ENCODE measurements around the gene SALL1.

SALL1 gene

DNA sequence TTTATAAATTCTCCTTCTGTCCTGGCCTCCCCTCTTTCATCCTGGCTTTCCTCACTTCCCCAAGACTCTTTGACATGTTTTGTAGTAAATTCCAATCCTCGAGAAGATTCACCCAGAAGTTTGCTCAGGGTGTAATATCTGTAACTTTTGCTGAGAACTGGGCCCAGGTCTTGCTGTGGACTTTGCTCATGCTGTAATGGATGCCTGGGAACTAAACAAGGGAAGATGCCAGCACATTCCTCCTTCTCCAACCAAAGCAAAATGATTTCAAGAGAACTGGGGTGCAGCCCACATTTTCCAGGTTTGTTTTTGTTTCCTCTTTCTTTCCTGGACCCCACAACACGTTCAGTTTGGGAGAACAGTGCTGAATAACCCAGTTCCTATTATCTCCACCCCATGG, 6.6 kb upstream of the SALL1 start:
- no peaks in the 10 kb centered on the region for H3K36me3 ChIP-seq
- H3K4me3 ChIP-seq (ENCODE audit: low read depth, low read length): no peak overlapping the region
- peak overlapping the region; percentile 98 for H3K27ac ChIP-seq
- TF ChIP-seq, protein P1, sequence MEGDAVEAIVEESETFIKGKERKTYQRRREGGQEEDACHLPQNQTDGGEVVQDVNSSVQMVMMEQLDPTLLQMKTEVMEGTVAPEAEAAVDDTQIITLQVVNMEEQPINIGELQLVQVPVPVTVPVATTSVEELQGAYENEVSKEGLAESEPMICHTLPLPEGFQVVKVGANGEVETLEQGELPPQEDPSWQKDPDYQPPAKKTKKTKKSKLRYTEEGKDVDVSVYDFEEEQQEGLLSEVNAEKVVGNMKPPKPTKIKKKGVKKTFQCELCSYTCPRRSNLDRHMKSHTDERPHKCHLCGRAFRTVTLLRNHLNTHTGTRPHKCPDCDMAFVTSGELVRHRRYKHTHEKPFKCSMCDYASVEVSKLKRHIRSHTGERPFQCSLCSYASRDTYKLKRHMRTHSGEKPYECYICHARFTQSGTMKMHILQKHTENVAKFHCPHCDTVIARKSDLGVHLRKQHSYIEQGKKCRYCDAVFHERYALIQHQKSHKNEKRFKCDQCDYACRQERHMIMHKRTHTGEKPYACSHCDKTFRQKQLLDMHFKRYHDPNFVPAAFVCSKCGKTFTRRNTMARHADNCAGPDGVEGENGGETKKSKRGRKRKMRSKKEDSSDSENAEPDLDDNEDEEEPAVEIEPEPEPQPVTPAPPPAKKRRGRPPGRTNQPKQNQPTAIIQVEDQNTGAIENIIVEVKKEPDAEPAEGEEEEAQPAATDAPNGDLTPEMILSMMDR (IDR thresholded peaks at IDR 0.05; ENCODE audit: low read depth, low read length): no peak
- H3K27me3 ChIP-seq (ENCODE audit: insufficient read depth, low read depth, severe bottlenecking): no peaks in the 10 kb centered on the region
- H3K9me3 ChIP-seq (ENCODE audit: severe bottlenecking): no peaks in the 10 kb centered on the region
- DNase-seq: no peak

DNA sequence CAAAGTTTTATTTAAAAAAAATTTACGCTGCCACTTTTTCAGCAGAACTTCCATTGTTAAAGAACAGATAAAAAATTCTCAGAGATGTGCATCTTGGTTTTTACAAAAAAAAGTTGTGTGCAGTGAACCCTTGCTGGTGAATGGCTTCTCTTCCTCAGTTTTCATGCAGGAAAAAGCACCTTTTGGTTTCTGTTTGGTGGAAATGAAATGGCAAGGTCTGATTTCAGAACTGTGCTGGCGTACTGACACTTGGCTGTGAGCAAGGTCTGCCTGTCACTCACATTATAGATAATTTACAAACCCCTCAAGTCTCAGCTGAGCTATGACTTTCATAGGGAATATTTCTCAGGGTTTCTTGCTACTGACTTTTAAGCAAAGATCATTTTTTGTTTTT, 5.7 kb upstream of the SALL1 start:
- Histone ChIP-seq H3K9me3 (ENCODE audit: severe bottlenecking) (no peaks in the 10 kb centered on the region), H3K4me3 (ENCODE audit: low read depth, low read length) (peak overlapping the region; percentile 86; the same call in 1 of the 2 replicates), H3K36me3 (no peaks in the 10 kb centered on the region), H3K27me3 (ENCODE audit: insufficient read depth, low read depth, severe bottlenecking) (no peaks in the 10 kb centered on the region), H3K27ac (peak overlapping the region; percentile 98)
- no peak for DNase-seq
- TF ChIP-seq, protein P1 (IDR thresholded peaks at IDR 0.05; ENCODE audit: low read depth, low read length): no peak

DNA sequence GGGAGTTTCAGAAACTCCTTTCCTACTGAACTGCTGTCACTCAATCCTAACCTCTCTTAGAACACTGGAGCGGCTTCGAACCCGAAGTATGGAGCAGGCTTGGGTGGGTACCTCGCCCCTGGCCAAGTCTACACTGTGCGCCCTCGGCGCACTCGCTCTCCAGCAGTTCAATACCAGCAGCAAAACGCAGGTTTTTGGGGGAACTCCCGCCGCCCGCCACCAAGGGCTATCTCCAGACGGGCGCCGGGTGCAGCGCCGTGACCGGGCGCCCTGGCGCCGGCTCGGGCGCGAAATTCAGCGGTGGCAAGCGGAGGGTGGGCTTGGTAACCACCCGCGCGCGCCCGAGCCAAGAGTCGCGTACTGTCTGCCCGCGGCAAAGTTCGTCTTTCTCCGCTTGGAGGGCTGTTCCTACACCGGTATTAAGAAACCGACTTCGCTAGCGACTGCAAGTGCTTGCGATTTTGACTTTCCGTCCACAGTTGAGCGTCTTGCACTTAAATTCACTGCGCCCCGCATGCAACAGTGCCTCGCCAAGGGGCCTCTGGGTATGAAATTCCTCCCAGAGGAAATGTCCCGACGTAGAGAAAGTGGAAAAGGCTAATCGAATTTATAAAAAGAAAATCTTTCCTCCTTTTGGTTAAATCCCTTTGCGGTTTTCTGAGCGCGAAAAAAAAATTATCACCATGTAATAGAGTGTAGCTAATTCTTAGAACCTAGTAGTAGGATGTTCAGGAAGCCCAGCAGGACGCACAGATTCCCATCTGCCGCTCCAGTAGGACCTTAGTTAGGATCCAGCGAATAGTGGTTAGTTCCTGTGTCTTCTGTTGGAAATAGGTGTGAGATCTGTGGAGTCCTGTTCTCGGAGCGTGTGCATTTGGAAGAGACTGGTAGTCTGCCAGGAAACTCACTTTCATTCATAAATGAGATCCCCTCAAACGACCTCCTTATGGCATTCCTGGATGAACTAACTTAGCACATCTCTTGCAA, 5.0 kb upstream of the SALL1 start:
- TF ChIP-seq, protein P1 (IDR thresholded peaks at IDR 0.05; ENCODE audit: low read depth, low read length): no peak
- Histone ChIP-seq H3K27ac (peak overlapping the region; percentile 98), H3K36me3 (no peaks in the 10 kb centered on the region), H3K27me3 (ENCODE audit: insufficient read depth, low read depth, severe bottlenecking) (no peaks in the 10 kb centered on the region), H3K9me3 (ENCODE audit: severe bottlenecking) (no peaks in the 10 kb centered on the region), H3K4me3 (ENCODE audit: low read depth, low read length) (peak overlapping the region; percentile 86)
- no peak for DNase-seq

DNA sequence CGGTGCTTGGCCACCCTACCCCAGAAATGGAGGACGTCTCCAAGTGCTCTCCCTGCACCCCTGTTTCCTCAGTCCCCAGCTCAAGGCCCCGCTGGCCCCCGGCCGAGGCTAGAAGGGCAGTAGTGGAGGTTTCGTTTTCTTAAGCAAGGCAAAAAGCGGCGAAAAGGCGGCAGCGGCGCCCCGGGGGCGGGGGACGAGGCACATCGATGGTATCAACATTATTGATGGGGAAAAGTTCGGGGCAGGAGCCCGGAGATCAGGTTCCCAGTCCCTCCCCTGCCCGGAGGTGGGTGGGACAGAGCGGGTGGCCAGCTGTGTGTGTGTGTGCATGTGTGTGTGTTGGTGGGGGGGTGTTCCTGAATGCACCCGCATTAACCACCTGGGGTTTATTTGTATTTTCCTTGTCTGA, 4.1 kb upstream of the SALL1 start:
- peaks cover 8% of the 10 kb centered on the region for H3K36me3 ChIP-seq
- H3K27ac ChIP-seq: peak overlapping the region; percentile 98
- H3K4me3 ChIP-seq (ENCODE audit: low read depth, low read length): peak overlapping the region; percentile 86
- H3K27me3 ChIP-seq (ENCODE audit: insufficient read depth, low read depth, severe bottlenecking): no peaks in the 10 kb centered on the region
- TF ChIP-seq, protein P1 (IDR thresholded peaks at IDR 0.05; ENCODE audit: low read depth, low read length): no peak
- DNase-seq: peak; percentile 65
- no peaks in the 10 kb centered on the region for H3K9me3 ChIP-seq (ENCODE audit: severe bottlenecking)

DNA sequence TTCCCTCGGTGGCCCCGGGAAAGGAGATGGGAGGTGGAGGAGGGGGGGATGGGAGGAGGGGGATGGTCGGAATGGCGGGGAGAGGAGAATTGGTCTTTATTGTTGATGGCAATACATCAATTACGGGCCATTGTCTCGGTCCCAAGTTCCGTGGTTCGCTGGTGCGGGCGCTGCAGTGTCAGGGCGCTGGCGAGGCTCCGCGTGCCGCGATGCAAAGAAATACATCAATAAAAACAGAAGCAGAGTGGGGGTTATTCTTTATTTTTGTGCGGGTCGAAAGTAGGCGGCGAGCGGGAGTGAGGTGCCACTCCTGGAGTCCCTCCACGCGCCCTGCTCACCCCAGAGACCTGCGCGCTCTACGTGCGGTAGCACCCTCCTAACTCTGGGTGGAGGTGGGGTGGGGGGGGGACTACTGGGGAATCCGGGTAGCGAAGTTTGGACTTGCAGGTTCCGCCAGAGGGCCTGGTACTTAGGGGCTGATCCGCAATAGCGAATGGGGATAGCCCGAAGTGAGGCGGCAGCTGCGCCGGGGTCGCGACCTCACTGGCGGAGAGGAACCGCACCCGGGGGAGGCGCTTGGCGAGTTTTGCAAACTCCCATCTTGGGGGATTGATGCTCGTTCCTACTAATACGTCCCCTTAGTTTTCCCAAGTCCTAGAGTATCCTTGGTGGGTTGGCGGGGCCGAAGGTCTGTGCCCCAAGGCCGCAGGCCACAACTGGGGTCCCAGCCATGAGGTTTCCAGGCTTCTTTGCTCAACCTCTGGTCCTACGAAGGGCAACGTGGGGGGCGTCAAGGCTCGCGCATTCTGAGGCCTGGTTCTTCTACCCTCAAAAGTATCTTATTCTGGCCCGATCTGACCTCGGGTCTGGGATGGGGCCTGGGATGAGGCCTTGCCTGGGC, 3.5 kb upstream of the SALL1 start:
- TF ChIP-seq, protein P1 (IDR thresholded peaks at IDR 0.05; ENCODE audit: low read depth, low read length): 0 out of 2 replicates have a peak, but pooled peaks have one; percentile 21
- DNase-seq: peak; percentile 82
- H3K27me3 ChIP-seq (ENCODE audit: insufficient read depth, low read depth, severe bottlenecking): no peaks in the 10 kb centered on the region

More for the DNA sequence above, 3.5 kb upstream of the SALL1 start:
- Histone ChIP-seq H3K4me3 (ENCODE audit: low read depth, low read length) (peak overlapping the region; percentile 86), H3K9me3 (ENCODE audit: severe bottlenecking) (no peaks in the 10 kb centered on the region), H3K36me3 (peaks cover 15% of the 10 kb centered on the region), H3K27ac (peak overlapping the region; percentile 98)
